Measurements from ENCODE around the gene PCDHA9. TPM values are rescaled to one million over a fixed set of nuclear protein-coding genes. Genes with fewer than 3 reads are reported as not detected.

The PCDHA9 gene
- total and polyA plus RNA-seq, 2 of the 4 experiments (the other 2 are of a cell fraction): under 0.01 TPM; not detected in 1

DNA sequence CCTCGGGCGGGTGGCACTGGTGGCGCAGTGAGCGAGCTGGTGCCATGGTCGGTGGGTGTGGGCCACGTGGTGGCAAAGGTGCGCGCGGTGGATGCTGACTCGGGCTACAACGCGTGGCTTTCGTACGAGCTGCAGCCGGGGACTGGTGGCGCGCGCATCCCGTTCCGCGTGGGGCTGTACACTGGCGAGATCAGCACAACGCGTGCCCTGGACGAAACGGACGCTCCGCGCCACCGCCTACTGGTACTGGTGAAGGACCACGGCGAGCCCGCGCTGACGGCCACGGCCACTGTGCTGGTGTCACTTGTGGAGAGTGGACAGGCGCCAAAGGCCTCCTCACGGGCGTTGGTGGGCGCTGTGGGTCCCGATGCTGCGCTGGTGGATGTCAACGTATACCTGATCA lies 39.3 kb upstream of the PCDHA9 start:
- intact Hi-C loops (cut with micrococcal nuclease) (no loop called here), dilution Hi-C loops (cut with HindIII; ENCODE audit: low sequenced_read_pairs, unreplicated experiment) (no loop called here), in situ Hi-C loops (cut with MboI; ENCODE audit: low sequenced_read_pairs) (no loop called here)
- Histone ChIP-seq H3K36me3 (ENCODE audit: control insufficient read depth, insufficient read depth, low read length) (no peaks in the 10 kb centered on the region), H4K5ac (ENCODE audit: low read depth, low read length) (no peak overlapping the region), H3K27ac (ENCODE audit: insufficient read depth, low read length) (no peak overlapping the region), H3K9me1 (ENCODE audit: insufficient read depth, low read length) (no peaks in the 10 kb centered on the region), H2BK120ac (ENCODE audit: low read depth, low read length) (no peak overlapping the region), H4K8ac (ENCODE audit: low read depth in 2 of 2, low read length in 2 of 2) (no peak overlapping the region), H3K79me1 (ENCODE audit: low read depth in 1 of 2, low read length in 2 of 2) (no peaks in the 10 kb centered on the region), H2AK5ac (ENCODE audit: low read depth, low read length) (no peak overlapping the region), H3K14ac (replicated peaks; ENCODE audit: low read depth, low read length) (no peak overlapping the region), H3K9ac (ENCODE audit: low read depth, low read length) (no peak overlapping the region), H2AFZ (replicated peaks; ENCODE audit: low read length, poor library complexity) (no peak overlapping the region), H2BK15ac (ENCODE audit: low read depth, low read length) (no peak overlapping the region), H3K4ac (ENCODE audit: low read depth, low read length) (no peak overlapping the region), H3K4me2 (ENCODE audit: low read depth, low read length) (no peak overlapping the region), H4K20me1 (ENCODE audit: insufficient read depth, low read length) (no peaks in the 10 kb centered on the region), H3K4me3 (ENCODE audit: insufficient read depth, low read depth, low read length) (no peak overlapping the region), H4K91ac (ENCODE audit: insufficient read depth, low read depth, low read length) (no peak overlapping the region), H3K56ac (ENCODE audit: extremely low read depth, insufficient read depth, low read length) (no peak overlapping the region), H2AK9ac (replicated peaks; ENCODE audit: low read depth, low read length, poor library complexity) (no peak overlapping the region), H2BK5ac (ENCODE audit: low read depth, low read length, poor library complexity, severe bottlenecking) (no peak overlapping the region), H3K23ac (ENCODE audit: low read depth, low read length) (no peak overlapping the region), H3K18ac (ENCODE audit: low read depth, low read length) (no peak overlapping the region), H2BK20ac (ENCODE audit: low read depth, low read length) (no peak overlapping the region), H3K9me3 (ENCODE audit: control insufficient read depth, insufficient read depth, low read length) (peaks cover 14% of the 10 kb centered on the region), H3K4me1 (ENCODE audit: control insufficient read depth, insufficient read depth, low read length) (no peaks in the 10 kb centered on the region), H3K27me3 (ENCODE audit: control insufficient read depth, insufficient read depth, low read length) (no peaks in the 10 kb centered on the region)
- 76% methylated on average over 32 of the region's 43 CpGs; no CpG with 5 or more reads in 1 of the 2 experiments for WGBS, 2 experiments (ENCODE audit: extremely low coverage in 2 of 2, insufficient read length in 1 of 2)
- BruUV-seq (replicated peaks): no TSS peak
- POLR2A ChIA-PET (ENCODE audit: unreplicated experiment): no interaction called here
- no peak for DNase-seq
- no peak for ATAC-seq (ENCODE audit: low read depth)
- no peak for TF ChIP-seq CEBPB (IDR thresholded peaks at IDR 0.05; ENCODE audit: low read depth, low read length)
- no peak for TF ChIP-seq RAD21 (IDR thresholded peaks at IDR 0.05; ENCODE audit: low read length)
- TF ChIP-seq RCOR1 (IDR thresholded peaks at IDR 0.05; ENCODE audit: insufficient replicate concordance, low read length): no peak
- no peak for TF ChIP-seq MXI1 (IDR thresholded peaks at IDR 0.05; ENCODE audit: borderline replicate concordance, low read depth, low read length)
- TF ChIP-seq, protein P1, sequence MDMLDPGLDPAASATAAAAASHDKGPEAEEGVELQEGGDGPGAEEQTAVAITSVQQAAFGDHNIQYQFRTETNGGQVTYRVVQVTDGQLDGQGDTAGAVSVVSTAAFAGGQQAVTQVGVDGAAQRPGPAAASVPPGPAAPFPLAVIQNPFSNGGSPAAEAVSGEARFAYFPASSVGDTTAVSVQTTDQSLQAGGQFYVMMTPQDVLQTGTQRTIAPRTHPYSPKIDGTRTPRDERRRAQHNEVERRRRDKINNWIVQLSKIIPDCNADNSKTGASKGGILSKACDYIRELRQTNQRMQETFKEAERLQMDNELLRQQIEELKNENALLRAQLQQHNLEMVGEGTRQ (IDR thresholded peaks at IDR 0.05; ENCODE audit: low read depth, low read length): no peak
- TF ChIP-seq, protein P2, sequence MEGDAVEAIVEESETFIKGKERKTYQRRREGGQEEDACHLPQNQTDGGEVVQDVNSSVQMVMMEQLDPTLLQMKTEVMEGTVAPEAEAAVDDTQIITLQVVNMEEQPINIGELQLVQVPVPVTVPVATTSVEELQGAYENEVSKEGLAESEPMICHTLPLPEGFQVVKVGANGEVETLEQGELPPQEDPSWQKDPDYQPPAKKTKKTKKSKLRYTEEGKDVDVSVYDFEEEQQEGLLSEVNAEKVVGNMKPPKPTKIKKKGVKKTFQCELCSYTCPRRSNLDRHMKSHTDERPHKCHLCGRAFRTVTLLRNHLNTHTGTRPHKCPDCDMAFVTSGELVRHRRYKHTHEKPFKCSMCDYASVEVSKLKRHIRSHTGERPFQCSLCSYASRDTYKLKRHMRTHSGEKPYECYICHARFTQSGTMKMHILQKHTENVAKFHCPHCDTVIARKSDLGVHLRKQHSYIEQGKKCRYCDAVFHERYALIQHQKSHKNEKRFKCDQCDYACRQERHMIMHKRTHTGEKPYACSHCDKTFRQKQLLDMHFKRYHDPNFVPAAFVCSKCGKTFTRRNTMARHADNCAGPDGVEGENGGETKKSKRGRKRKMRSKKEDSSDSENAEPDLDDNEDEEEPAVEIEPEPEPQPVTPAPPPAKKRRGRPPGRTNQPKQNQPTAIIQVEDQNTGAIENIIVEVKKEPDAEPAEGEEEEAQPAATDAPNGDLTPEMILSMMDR (conservative IDR thresholded peaks at IDR 0.05; ENCODE audit: low read depth, low read length): no peak
- TF ChIP-seq FOS (IDR thresholded peaks at IDR 0.05; ENCODE audit: low read depth, low read length): no peak
- CTCF ChIA-PET: no interaction called here
